Stimulated activated CD4-positive, alpha-beta T cell treated with anti-CD3 and anti-CD28 coated beads, Interleukin-1b, Interleukin-23, amount 100 ng/mL, for 1 hour (primary cell): Measurements from ENCODE around the gene DNAH9.

Source experiments
- DNase-seq, 2 donors: peaks; one replicate each; pipeline ENCODE4 v3.0.0-alpha.2; 2020; ENCODE audit warnings: low read depth in 2 of 2

DNAH9 gene

DNA sequence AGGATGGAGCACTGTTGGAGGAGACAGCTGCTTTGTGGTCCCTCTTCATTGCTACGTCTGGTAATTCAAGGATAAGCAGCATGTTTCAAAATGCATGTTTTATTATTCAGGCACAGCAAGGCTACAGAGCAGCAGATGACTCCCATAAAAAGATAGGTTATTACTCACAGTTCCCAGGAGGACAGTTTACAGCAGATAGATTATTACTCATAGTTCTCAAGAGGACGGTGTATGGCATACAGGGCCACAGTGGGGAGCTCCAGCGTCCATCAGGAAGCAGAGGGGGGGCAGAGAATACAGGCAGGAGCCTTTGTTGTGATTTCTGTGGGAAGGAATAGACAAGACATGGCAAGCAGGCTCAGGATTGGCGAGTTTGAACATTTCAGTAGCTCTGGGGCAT, 72.9 kb downstream of the DNAH9 start:
- no peak for DNase-seq

DNA sequence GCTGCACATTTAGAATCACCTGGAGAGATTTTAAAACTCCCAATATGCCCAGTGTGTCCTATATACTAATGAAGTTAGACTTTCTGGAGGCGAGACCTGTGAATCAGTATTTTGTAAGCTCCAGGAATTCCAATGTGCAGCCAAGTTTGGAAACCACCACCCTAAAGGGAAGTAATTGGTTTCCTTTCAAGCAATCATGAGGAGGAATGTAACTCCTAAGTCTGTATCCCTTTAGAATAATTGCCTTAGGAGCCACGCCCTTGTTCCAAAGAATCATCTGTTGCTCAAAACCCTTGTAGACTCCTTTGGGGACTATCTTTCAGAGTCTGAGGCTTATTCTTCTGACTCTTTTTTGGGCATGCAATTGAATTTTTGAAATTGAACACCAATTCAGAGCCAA, 84.4 kb downstream of the DNAH9 start:
- DNase-seq = no peak

DNA sequence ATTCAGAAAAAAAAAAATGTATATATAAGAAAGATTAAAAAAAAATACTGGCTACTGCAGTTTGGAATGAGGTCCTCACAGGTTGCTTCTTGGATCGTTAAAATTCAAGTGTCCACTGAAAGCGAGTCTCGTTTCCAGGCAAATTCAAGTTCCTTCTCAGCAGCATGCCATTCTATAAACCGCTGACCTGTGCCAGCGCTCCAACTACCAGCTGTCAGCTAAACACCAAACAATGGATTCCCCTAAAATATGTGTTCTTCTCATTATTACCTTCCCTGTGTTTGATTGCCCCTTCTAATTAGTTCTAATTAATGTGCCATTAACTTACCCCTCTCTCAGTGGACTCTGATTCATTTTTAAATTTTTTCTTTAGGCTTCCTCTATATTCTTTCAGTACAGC, 92.4 kb downstream of the DNAH9 start:
- no peak for DNase-seq

DNA sequence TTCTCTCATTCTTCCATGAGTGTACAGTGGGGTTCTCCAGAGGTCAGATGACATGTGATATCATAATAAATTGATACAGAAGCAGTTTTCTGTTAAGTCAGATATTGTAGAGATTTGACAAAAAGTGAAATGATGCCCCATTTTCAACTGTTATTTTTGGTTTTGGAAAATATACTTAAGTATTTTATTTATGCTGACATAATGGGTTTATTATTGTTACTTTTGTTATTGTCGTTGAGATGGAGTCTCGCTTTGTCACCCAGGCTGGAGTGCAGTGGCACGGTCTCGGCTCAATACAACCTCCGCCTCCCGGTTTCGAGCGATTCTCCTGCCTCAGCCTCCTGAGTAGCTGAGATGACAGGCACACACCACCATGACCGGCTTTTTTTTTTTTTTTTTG, 94.4 kb downstream of the DNAH9 start:
- no peak for DNase-seq

DNA sequence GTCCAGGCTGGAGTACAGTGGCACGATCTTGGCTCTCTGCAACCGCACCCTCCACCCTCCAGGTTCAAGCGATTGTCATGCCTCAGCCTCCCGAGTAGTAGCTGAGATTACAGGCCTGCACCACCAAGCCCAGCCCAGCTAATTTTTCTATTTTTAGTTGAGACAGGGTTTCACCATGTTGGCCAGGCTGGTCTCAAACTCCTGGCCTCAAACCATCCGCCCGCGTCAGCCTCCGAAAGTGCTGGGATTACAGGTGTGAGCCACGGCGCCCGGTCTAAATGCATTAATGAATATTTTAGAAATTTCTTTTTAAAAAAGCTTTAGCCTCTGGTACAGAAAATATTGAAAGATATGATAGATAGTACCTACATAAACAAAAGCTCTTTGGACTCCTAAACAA, 95.0 kb downstream of the DNAH9 start:
- no peak for DNase-seq

DNA sequence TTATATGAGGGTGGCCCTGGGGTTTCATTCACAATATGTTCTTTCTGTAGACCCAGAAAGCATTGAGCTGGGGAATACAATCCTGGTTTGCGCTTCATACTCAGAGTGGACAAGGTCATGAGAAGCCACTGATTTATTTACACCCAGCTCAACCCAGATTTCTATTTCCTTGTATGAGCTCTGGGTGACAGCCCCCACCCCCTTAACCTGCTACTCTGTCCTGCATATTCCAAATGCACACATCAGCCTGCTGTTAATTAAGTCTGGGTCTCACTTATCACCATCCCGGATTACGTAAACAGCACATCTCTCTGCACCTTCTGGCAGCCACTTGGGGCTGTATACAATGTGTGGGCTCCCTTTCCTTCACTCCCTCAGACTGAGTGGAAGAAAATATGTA, 102.4 kb downstream of the DNAH9 start:
- no peak for DNase-seq

DNA sequence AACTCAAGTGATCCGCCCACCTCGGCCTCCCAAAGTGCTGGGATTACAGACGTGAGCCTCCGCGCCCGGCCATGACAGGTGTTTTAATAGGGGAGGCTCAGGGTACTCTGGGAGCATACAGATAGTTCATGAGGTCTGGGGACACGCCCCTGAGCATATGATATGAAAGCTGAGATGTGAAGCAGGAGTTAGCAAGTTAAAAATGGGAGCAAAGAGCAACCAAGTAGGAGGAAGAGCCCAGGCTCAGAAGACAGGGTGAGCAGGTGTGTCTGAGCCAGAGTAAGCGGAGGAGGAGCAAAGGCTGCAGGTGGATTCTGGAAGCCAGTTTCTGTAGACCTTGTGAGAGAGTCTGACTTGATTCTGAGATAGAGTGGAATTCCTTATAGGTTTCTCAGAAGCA, 103.6 kb downstream of the DNAH9 start:
- no peak for DNase-seq

DNA sequence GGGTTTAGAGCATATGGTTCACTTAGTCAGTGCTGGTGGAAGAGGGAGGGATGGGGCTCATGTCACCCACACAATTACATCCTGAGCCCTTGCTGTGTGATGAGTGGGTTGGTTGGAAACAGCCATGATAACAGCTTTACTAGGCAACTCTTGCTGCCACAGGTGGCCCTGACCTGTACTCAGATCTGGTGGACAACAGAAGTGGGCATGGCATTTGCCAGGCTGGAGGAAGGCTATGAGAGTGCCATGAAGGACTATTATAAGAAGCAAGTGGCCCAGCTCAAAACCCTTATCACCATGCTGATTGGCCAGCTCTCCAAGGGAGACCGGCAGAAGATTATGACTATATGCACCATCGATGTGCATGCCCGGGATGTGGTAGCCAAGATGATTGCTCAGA, 105.8 kb downstream of the DNAH9 start:
- DNase-seq = no peak

DNA sequence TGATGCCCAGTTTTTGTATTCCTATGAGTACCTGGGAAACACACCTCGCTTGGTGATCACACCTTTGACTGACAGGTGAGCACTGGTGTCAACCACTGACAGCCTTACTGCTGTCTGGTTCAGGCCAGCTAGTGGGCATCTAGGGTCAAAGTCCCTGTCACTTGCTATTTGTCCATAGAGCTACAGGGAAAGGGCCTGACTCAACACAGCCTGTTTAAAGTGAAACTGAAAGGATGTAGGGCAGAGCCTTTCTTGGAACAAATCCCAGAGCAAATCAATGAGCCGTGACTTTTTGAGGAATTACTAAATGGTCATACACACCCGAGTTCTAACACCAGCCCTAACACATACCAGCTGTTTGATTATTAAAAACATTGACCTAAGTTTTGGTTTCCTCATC, 106.8 kb downstream of the DNAH9 start:
- DNase-seq = no peak

DNA sequence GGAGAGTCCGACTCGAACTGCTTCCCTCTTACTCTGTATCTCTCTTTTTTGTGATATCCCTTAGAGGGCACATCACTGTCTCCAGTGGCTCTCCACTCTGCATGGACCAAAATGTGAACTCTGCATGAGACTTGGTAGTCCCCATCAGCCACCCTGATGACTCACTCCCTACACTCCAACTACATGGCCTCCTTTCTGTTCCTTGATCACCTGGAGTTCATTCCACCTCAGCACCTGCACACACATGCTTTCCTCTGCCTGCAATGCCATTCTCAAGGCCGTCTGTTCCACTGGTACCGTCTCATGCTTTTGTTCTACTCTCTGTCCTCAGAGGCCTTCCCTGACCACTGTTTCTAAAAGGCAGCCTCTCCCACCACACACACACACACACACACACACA, 109.3 kb downstream of the DNAH9 start:
- no peak for DNase-seq

DNA sequence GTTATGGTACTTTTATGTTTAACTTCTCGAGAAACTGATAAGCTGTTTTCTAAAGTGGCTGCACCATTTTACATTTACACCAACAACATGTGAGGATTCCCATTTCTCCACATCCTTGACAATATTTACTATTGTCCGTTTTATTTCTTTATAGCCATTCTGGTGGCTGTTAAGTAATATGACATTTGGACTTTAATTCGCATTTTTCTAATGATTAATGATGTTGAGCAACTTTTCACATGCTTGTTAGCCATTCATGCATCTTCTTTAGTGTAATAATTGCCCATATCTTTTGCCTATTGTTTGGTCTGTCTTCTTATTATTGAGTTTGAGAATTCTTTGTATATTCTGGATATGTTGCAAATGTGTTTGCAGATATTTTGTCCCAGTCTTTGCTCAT, 114.2 kb downstream of the DNAH9 start:
- DNase-seq = no peak

DNA sequence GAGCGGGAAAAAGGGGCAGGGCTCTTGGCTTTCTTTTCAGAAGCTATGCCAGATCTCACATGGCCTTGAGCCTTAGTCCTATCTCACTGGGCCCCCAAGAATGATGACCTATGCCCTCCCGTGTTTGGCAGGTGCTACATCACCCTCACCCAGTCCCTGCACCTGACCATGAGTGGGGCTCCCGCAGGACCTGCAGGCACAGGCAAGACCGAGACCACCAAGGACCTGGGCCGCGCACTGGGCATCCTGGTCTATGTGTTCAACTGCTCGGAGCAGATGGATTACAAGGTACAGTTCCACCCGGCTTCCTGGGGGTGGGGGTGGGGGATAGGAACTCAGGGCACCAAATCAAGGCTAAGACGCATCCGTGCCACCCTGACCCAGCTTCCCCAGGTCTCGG, 120.9 kb downstream of the DNAH9 start:
- no peak for DNase-seq

DNA sequence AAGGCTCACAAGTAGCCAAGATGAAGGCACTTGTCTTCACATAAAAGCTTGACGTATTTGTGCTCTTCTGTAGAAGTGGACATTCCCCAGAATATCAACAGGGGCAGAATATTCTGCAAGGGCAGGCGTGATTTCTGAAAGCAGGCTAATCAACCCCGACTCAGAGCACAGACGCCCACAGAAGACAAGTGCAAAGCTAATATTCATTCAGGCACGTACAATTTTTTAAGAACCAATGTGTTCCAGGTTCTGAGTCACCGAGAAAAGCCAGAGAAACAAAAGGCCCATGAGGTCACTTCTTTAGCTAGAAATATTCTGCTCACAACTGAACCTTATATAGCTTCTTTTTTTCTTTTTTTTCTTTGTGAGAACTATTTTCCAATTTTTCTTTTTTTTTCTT, 121.6 kb downstream of the DNAH9 start:
- DNase-seq = no peak

DNA sequence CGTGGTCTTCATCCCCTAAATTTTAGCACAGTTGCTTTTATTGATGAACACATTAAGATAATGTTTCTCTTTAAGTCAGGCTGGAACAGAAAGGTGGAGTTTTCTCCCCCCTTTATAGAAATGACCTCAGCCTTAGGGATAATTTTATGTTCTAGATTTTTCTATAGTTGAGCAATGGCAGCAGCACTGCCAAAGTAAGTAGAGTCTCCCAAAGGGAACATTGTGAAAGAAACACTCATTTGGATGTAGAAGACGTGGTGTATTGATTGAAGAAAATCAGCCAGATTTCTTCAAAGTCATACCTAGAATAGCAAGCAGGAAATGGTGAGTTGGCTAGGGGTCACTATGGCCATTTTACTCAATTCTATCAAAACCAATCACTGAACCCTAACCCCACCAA, 122.5 kb downstream of the DNAH9 start:
- DNase-seq = no peak

DNA sequence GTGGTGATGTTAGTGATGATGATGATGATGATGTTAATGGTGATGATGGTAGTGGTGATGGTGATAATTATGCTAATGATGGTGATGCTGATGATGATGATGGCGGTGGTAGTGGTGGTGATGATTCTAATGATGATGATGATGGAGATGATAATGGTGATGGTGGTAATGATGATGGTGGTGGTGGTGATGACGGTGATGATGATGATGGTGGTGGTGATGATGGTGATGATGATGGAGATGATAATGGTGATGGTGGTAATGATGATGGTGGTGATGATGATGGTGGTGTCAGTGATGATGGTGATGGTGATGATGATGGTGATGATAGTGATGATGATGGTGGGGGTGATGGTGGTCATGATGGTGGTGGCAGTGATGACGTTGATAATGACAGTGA, 132.5 kb downstream of the DNAH9 start:
- no peak for DNase-seq

DNA sequence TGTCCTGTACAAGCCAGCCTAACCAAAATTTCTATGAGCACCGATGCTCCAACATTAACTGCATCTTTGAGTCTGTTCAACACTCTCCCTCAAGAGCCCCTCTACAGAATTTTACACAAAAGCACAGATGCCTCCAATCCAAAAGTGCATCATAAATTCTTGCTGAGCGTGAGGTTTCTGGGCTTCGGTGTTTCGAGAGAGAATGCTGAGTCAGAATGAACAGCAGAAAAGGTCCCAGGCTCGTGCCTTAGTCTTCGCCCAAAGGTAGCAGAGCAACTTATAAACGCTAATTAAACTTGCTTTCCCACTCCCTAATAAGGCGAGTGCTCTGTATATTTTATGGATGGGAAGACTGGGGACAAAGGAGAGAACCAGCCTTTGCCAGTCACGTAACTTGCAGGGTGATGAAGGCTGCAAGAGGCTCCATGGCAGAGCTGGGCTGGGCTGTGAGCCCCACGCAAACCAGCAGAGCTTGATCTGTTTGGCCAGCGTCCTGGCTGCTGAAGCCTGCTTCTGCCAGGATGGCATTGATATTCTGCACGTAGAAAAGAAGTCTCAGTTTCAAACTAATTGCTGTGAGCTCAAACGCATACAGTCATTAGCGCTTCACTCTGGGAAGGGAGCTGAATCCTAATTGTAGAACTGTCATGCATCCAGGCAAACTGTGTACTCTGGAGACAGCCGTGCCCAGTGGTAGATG, 138.5 kb downstream of the DNAH9 start:
- no peak for DNase-seq

DNA sequence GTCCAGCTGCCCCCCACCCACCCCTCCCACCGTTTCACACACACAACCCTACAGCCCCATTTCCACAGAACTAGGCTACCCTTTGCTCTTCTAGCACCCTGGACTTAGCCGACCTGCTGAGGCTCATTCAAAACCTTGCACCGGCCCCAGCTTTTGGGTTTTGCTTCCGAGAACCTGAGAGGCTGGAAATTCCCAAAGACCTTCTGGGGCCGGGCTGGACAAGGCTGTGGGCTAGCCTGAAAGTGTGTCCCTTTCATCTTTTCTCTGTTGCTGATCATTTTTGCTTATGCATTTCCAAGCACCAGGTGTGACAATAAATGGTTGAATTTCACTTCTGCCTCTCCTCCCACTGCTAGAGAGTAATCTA, 139.0 kb downstream of the DNAH9 start:
- DNase-seq = no peak

DNA sequence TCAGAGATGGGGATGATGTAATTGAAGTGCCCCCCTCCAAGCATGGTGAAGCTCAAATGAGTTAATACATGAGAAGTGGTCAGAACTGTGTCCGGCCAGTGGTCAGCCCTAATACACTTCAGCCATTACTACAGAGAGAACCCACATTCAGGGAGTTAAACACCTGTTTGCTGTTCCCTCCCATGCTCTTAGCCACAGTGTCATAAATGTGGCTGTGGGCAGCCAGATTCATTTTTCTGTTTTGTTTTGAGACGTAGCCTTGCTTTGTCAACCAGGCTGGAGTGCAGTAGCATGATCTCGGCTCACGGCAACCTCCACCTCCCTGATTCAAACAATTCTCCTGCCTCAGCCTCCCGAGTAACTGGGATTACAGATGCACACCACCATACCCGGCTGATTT, 139.9 kb downstream of the DNAH9 start:
- no peak for DNase-seq

DNA sequence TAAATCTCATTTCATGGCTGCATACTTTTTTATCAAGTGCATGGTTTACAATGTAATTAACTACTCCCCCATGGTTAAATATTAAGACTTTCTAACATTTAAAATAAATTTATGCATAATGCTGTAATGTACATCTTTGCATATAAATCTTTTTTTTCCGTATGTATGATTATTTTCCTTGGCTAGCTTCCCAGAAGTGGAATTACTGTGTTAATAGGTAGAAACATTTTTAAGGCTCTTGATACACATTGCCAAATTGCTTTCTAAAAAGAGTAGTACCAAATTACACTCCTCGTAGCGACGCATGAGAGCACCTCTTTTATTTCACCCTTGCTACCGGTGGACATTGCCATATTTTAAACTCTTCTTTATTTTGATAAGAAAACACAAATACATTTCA, 141.1 kb downstream of the DNAH9 start:
- no peak for DNase-seq

DNA sequence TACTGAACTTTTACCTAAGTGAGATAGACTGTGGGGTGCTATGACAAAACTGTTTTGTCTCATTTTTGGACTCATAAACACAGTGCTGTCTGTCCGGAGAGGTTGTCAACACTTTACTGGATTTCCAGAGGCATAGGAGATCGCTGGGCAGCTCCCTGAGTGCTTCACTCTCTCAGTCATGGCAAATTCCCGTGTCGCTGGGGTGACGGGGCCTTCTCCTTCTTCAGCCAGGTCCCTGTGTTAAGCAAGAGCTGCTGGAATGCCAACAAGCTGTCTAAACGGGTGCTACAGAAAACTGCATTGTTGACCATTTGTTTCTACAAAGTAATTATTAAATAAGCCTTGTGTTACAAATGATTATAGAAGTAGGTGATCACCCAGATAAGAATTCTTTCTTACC, 141.6 kb downstream of the DNAH9 start:
- no peak for DNase-seq

DNA sequence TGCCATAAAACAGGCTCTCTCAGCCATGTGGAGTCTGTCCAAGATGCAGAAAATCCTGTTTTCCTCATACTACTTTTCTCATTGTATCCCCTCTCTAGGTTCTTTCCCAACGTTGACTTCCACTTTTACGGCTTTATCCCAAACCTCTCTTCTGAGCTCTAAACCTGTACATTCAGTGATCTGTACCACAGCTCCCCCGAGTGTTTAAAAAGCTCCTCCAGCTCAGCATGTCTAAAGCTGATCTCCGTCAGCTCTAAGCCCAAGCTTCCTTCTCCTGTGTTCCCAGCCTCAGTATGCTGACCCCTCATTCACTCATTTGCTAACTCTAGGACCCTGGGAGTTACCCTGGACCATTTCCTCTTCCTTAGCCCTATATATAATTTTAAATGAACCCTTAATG, 144.6 kb downstream of the DNAH9 start:
- DNase-seq = no peak

DNA sequence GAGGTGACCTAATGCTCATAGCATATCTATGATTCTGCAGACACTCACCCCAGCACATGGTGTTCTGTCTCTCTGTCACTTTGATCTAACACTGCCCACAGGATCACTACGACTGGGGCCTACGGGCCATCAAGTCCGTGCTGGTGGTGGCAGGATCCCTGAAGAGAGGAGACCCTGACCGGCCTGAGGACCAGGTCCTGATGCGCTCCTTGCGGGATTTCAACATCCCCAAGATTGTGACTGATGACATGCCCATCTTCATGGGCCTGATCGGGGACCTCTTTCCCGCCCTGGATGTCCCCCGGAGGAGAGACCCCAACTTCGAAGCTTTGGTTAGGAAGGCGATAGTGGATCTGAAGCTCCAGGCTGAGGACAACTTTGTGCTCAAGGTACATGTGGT, 146.4 kb downstream of the DNAH9 start:
- no peak for DNase-seq

DNA sequence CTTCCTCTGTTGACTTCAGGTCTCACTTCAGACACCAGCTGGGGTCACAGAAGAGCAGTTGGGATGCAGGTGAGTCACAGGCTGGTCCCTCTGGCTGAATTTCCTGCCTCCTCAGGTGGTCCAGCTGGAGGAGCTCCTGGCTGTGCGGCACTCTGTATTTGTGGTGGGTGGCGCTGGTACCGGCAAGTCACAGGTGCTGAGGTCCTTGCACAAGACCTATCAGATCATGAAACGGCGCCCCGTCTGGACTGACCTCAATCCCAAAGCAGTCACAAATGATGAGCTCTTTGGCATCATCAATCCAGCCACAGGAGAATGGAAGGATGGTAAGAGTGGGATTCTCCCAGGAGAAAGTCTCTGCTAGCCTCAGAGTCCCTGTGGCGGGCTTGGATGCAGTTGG, 149.2 kb downstream of the DNAH9 start:
- no peak for DNase-seq

DNA sequence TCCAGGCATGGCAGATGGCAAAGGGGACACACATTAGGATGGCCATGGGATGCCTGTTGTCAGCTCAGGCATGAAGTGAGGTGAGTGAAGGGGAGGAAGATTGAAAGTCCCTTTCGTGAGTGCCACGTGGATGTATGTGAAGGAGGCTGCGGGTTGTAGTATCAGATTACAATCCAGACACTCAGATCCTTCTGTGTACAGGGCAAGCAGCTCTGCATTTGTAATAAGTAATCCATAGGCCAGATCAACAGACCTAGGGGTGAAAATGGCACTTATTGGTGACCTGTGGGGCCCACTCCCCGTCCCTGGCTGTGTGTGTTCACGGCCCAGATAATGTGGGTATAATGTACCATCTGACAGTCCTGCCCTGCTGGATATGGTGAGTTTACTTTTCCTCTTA, 159.5 kb downstream of the DNAH9 start:
- DNase-seq = no peak

DNA sequence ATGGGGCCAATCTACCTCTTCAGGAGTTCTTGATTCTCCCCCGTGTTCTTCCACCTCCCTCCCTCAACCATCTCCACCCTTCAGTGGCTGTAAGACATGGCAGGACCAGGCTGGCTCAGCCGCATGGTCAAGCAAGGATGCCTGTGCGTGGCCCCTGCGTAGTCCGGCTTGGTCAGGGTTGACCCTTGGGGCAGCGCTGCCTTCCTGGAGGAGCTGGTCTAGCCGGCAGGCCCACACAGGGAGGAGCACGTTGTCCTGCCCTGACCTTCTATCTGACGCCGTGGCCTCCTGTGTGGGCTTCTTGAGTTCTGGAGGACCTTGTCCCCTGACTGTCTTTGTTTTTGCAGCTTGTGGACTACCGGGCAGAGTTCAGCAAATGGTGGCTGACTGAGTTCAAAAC, 169.8 kb downstream of the DNAH9 start:
- DNase-seq = no peak
